H9 (cell line): Measurements from ENCODE around the gene EFCAB6. TPM values are rescaled to one million over a fixed set of nuclear protein-coding genes. Genes with fewer than 3 reads are reported as not detected.

ENCODE experiments used
- DNase-seq: peaks from one replicate; pipeline ENCODE4 v3.0.0-alpha.2; 2017
- H2AFZ ChIP-seq: one replicate; pipeline ENCODE4 v1.6.1; 2013; ENCODE audit warnings: mild to moderate bottlenecking, low read length, control low read depth, moderate library complexity
- H2AK5ac ChIP-seq: 2 replicates; pipeline ENCODE4 v1.6.1; 2013; ENCODE audit warnings: low read length, control low read depth, mixed read lengths; ENCODE audit not compliant: insufficient read length
- H2BK120ac ChIP-seq: one replicate; pipeline ENCODE4 v1.6.1; 2013; ENCODE audit warnings: low read depth, mild to moderate bottlenecking, low read length, control low read depth, inconsistent platforms; ENCODE audit not compliant: poor library complexity, severe bottlenecking
- H2BK12ac ChIP-seq: 2 replicates; pipeline ENCODE4 v1.6.1; 2013; ENCODE audit warnings: low read length, control low read depth, mixed read lengths, low read depth; ENCODE audit not compliant: insufficient read length
- H2BK15ac ChIP-seq: 2 replicates; pipeline ENCODE4 v1.6.1; 2013; ENCODE audit warnings: low read depth, low read length, control low read depth
- H2BK20ac ChIP-seq: one replicate; pipeline ENCODE4 v1.6.1; 2013; ENCODE audit warnings: low read depth, mild to moderate bottlenecking, low read length, control low read depth, inconsistent platforms; ENCODE audit not compliant: poor library complexity, severe bottlenecking
- H2BK5ac ChIP-seq: 2 replicates; pipeline ENCODE4 v1.6.1; 2013; ENCODE audit warnings: low read length, control low read depth, mixed read lengths; ENCODE audit not compliant: insufficient read length
- H3K14ac ChIP-seq: 2 replicates; pipeline ENCODE4 v1.6.1; 2013; ENCODE audit warnings: low read length, control low read depth; ENCODE audit not compliant: insufficient read depth
- H3K18ac ChIP-seq: 2 replicates; pipeline ENCODE4 v1.6.1; 2013; ENCODE audit warnings: low read depth, mild to moderate bottlenecking, mixed read lengths, low read length, control low read depth; ENCODE audit not compliant: insufficient read length
- H3K23ac ChIP-seq: 2 replicates; pipeline ENCODE4 v1.6.1; 2013; ENCODE audit warnings: low read length, control low read depth, mixed read lengths, low read depth; ENCODE audit not compliant: insufficient read length
- H3K23me2 ChIP-seq: 2 replicates; pipeline ENCODE4 v1.6.1; 2013; ENCODE audit warnings: low read depth, mild to moderate bottlenecking, mixed read lengths, low read length, control low read depth; ENCODE audit not compliant: insufficient read length, poor library complexity, severe bottlenecking
- H3K27ac ChIP-seq: 2 replicates; pipeline ENCODE4 v1.5.1; 2013; ENCODE audit warnings: low read length, control low read depth, mixed read lengths, low read depth; ENCODE audit not compliant: insufficient read length
- H3K27me3 ChIP-seq: 2 replicates; pipeline ENCODE4 v1.6.1; 2013; ENCODE audit warnings: low read length, control low read depth, inconsistent platforms; ENCODE audit not compliant: insufficient read depth
- H3K4ac ChIP-seq: 2 replicates; pipeline ENCODE4 v1.6.1; 2013; ENCODE audit warnings: low read depth, mild to moderate bottlenecking, control low read depth, inconsistent platforms, low read length, moderate library complexity
- H3K4me1 ChIP-seq: 2 replicates; pipeline ENCODE4 v1.6.1; 2013; ENCODE audit warnings: low read length, control low read depth, inconsistent platforms; ENCODE audit not compliant: insufficient read depth
- H3K4me2 ChIP-seq: 2 replicates; pipeline ENCODE4 v1.6.1; 2013; ENCODE audit warnings: low read length, control low read depth, mixed read lengths; ENCODE audit not compliant: insufficient read length, insufficient read depth
- H3K56ac ChIP-seq: 2 replicates; pipeline ENCODE4 v1.6.1; 2013; ENCODE audit warnings: low read depth, mild to moderate bottlenecking, mixed read lengths, low read length, control low read depth; ENCODE audit not compliant: insufficient read length
- H3K79me1 ChIP-seq: 2 replicates; pipeline ENCODE4 v1.6.1; 2013; ENCODE audit warnings: low read depth, mild to moderate bottlenecking, moderate library complexity, low read length, control low read depth, inconsistent platforms; ENCODE audit not compliant: insufficient read depth, poor library complexity, severe bottlenecking
- H3K79me2 ChIP-seq: 2 replicates; pipeline ENCODE4 v1.6.1; 2013; ENCODE audit warnings: low read length, control low read depth, inconsistent platforms; ENCODE audit not compliant: insufficient read depth
- H3K9ac ChIP-seq: 2 replicates; pipeline ENCODE4 v1.6.1; 2013; ENCODE audit warnings: low read length, control low read depth, mixed read lengths; ENCODE audit not compliant: insufficient read length; ENCODE audit errors: extremely low read depth
- H3K9me3 ChIP-seq: one replicate; pipeline ENCODE4 v1.6.1; 2013; ENCODE audit warnings: low read depth, low read length, inconsistent platforms; ENCODE audit not compliant: control insufficient read depth
- H3T11ph ChIP-seq: one replicate; pipeline ENCODE4 v1.6.1; 2013; ENCODE audit warnings: mild to moderate bottlenecking, low read length, control low read depth, inconsistent platforms
- H4K20me1 ChIP-seq: one replicate; pipeline ENCODE4 v1.6.1; 2013; ENCODE audit not compliant: control insufficient read depth, insufficient read length, insufficient read depth
- H4K5ac ChIP-seq: 2 replicates; pipeline ENCODE4 v1.6.1; 2013; ENCODE audit warnings: low read depth, mild to moderate bottlenecking, mixed read lengths, low read length, control low read depth; ENCODE audit not compliant: insufficient read length
- H4K8ac ChIP-seq: replicated peaks from 2 replicates; pipeline ENCODE4 v1.6.1; 2013; ENCODE audit warnings: low read length, control low read depth, mixed read lengths, low read depth; ENCODE audit not compliant: insufficient read length
- H4K91ac ChIP-seq: 2 replicates; pipeline ENCODE4 v1.6.1; 2013; ENCODE audit warnings: low read depth, mild to moderate bottlenecking, moderate library complexity, mixed read lengths, low read length, control low read depth; ENCODE audit not compliant: insufficient read length
- H3K27ac Mint-ChIP-seq, 3 experiments: 2 replicates in 2 of 3; 3 replicates in 1 of 3; pipeline ENCODE4 v1.8.0; 2020 to 2021; ENCODE audit warnings: mixed read lengths in 3 of 3, mild to moderate bottlenecking in 1 of 3, moderate library complexity in 1 of 3
- H3K27me3 Mint-ChIP-seq: 2 replicates; pipeline ENCODE4 v1.8.0; 2021; ENCODE audit warnings: low read depth, mild to moderate bottlenecking, moderate library complexity, mixed read lengths
- H3K36me3 Mint-ChIP-seq, 3 experiments: 2 replicates in 2 of 3; 3 replicates in 1 of 3; pipeline ENCODE4 v1.8.0; 2020 to 2021; ENCODE audit warnings: low read depth in 3 of 3, mixed read lengths in 3 of 3; ENCODE audit not compliant: insufficient read depth in 1 of 3
- H3K4me1 Mint-ChIP-seq, 2 experiments: 2 replicates each; pipeline ENCODE4 v1.8.0; 2020; ENCODE audit warnings: mixed read lengths in 2 of 2
- H3K4me3 Mint-ChIP-seq, 2 experiments: 2 replicates in 1 of 2; 3 replicates in 1 of 2; pipeline ENCODE4 v1.8.0; 2020 to 2021; ENCODE audit warnings: mild to moderate bottlenecking in 2 of 2, mixed read lengths in 2 of 2, moderate library complexity in 1 of 2
- H3K9me3 Mint-ChIP-seq, 2 experiments: 2 replicates in 1 of 2; 3 replicates in 1 of 2; pipeline ENCODE4 v1.8.0; 2020; ENCODE audit warnings: mild to moderate bottlenecking in 2 of 2, mixed read lengths in 2 of 2, moderate library complexity in 1 of 2
- CTCF ChIP-seq: fragments of 200-600 bp; sonication (generic); conservative IDR thresholded peaks from 3 replicates; pipeline ENCODE4 v1.8.0; 2021; ENCODE audit warnings: antibody characterized with exemption, mild to moderate bottlenecking
- WGBS: extraction: QIAGEN DNeasy Blood & Tissue Kit; methylation state at CpG from one replicate; pipeline ENCODE4 v1.1.7; 2013; ENCODE audit warnings: missing lambda C conversion rate, low lambda C conversion rate, mixed read lengths; ENCODE audit not compliant: insufficient read length; ENCODE audit errors: extremely low coverage; 5-methylcytosine and 5-hydroxymethylcytosine counted together
- total RNA-seq: library from RNA; stranded (reverse); gene quantifications from 2 replicates; pipeline ENCODE4 v1.2.1, GENCODE V29; 2021

Gene EFCAB6
- total RNA-seq, 1 experiment from 2014 or later, result 0.31 TPM

DNA sequence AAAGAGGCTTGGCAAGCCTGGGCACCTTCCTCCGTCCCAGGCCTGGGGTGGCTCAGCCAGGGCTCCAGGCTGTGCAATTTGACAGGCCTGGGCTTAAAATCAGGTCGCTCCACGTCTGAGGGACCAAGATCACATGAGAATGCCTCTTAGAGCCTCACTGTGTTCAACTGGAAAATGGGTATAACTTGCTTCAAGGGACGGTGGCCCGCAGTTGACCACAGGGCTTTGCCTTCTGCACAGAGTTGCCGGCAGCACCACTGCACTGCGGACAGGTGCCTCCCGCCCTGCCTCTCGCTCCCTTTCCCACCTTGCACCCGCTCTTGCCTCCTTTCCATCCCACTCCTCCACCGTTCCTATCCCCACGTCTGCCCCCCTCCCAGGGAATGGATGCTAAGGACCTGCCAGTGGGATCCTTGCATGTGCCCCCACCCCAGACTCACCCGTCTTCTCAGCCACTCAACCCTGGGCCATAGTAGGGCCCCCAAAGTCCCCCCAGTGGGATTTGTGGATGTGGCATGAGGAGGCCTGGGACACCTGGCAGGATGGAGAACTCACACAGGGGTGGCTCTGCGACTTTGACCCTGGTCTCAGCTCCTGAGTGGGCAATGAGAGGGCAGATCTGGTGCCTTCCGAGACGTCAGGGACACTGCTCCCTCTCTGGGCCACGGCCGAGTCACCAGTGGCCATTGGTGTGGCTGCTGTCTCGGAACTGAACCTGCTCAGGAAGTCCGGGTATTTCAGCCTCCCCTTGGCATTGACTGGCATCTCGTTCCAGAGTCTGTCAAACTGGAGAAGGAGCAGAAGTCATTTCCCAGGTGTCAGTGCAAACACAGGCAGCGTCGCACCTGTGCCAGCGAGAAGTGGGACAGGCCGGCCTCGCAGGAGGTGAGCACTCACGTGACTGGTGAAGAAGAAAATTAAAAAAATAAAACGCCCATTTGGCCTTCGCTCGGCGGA lies 272.3 kb downstream of the EFCAB6 start:
- H2AK5ac ChIP-seq, result no peak overlapping the region
- H3K27ac ChIP-seq, result no peak overlapping the region
- H2BK5ac ChIP-seq, result no peak overlapping the region
- no peaks in the 10 kb centered on the region for H3K79me1 ChIP-seq
- no peaks in the 10 kb centered on the region for H3K23me2 ChIP-seq
- no peak overlapping the region for H2BK15ac ChIP-seq
- no peak overlapping the region for H3K4ac ChIP-seq
- no peak overlapping the region for H2BK120ac ChIP-seq
- H3K18ac ChIP-seq, result no peak overlapping the region
- H3T11ph ChIP-seq, result no peak overlapping the region
- H4K8ac ChIP-seq, result no peak overlapping the region
- Mint-ChIP-seq H3K9me3 (peaks cover 11 to 17% of the 10 kb centered on the region in 2 experiments), H3K36me3 (peaks cover 5 to 11% (median 8%) of the 10 kb centered on the region in 3 experiments; a peak in 5 of 7 replicates), H3K4me3 (no peak overlapping the region), H3K27ac (no peak overlapping the region), H3K4me1 (peaks cover 0 to 4% of the 10 kb centered on the region in 2 experiments; a peak in 1 of 4 replicates), H3K27me3 (peaks cover 11% of the 10 kb centered on the region)
- H3K4me1 ChIP-seq, result no peaks in the 10 kb centered on the region
- no peaks in the 10 kb centered on the region for H3K9me3 ChIP-seq
- no peak overlapping the region for H2BK20ac ChIP-seq
- H3K27me3 ChIP-seq, result no peaks in the 10 kb centered on the region
- H2BK12ac ChIP-seq, result no peak overlapping the region
- no peak overlapping the region for H2AFZ ChIP-seq
- no peak overlapping the region for H3K9ac ChIP-seq
- no peaks in the 10 kb centered on the region for H4K20me1 ChIP-seq
- DNase-seq, result peak; percentile 20
- TF ChIP-seq CTCF, result no peak
- 0 out of 2 replicates have a peak overlapping the region, but pooled peaks have one; percentile 23 for H3K14ac ChIP-seq
- no peak overlapping the region for H3K4me2 ChIP-seq
- no peak overlapping the region for H3K23ac ChIP-seq
- H4K5ac ChIP-seq, result no peak overlapping the region
- no peaks in the 10 kb centered on the region for H3K79me2 ChIP-seq
- no peak overlapping the region for H4K91ac ChIP-seq
- no peak overlapping the region for H3K56ac ChIP-seq
- WGBS, result no CpG with 5 or more reads among the region's 31 CpGs
